K562 (cell line): ENCODE data around the gene LRRC41. TPM values are rescaled to one million over a fixed set of nuclear protein-coding genes. Genes with fewer than 3 reads are reported as not detected.
A peak's percentile ranks its signal among the peaks of the same experiment; 100 is the strongest.

Experiments used
- BRCA1 ChIP-seq, 2 experiments: fragments of 450-650 bp in 1 of 2; sonication (generic) in 1 of 2; formaldehyde crosslinking in 1 of 2; IDR thresholded peaks; 2 replicates each; pipeline versions ENCODE4 v1.5.0 to v1.6.1; 2017 to 2020; ENCODE audit warnings: mild to moderate bottlenecking in 1 of 2, missing genetic modification reagents in 1 of 2
- DACH1 ChIP-seq: fragments of 450-650 bp; IDR thresholded peaks from 2 replicates; pipeline ENCODE4 v1.6.1; 2018; ENCODE audit not compliant: partially characterized antibody
- DLX4 ChIP-seq: fragments of 250-450 bp; sonication (Bioruptor Pico); IDR thresholded peaks from 2 replicates; pipeline ENCODE4 v1.6.1; 2021; ENCODE audit warnings: mild to moderate bottlenecking
- JUNB ChIP-seq: fragments of 450-650 bp; formaldehyde crosslinking; conservative IDR thresholded peaks from 2 replicates; pipeline ENCODE4 v1.4.0; 2020; ENCODE audit warnings: mild to moderate bottlenecking
- KLF16 ChIP-seq: IDR thresholded peaks from 2 replicates; pipeline ENCODE4 v1.6.1; 2016; ENCODE audit warnings: antibody characterized with exemption
- MYC ChIP-seq, 2 experiments: fragments of 250-450 bp in 1 of 2; sonication (Bioruptor Pico) in 1 of 2; IDR thresholded peaks; 2 replicates each; pipeline versions ENCODE4 v1.5.1 to v1.6.1; 2012 to 2021; ENCODE audit warnings: low read depth in 2 of 2, borderline replicate concordance in 1 of 2, improper control_type of control experiment in 1 of 2, low read length in 1 of 2, mild to moderate bottlenecking in 1 of 2, moderate library complexity in 1 of 2
- MYNN ChIP-seq, 2 experiments: sonication (generic); formaldehyde crosslinking in 1 of 2; IDR thresholded peaks; 2 replicates each; pipeline versions ENCODE4 v1.5.0 to v1.6.1; 2016 to 2020; ENCODE audit warnings: antibody characterized with exemption in 1 of 2, missing genetic modification reagents in 1 of 2
- NCOA4 ChIP-seq: fragments of 450-650 bp; IDR thresholded peaks from 2 replicates; pipeline ENCODE4 v1.6.1; 2018; ENCODE audit warnings: mild to moderate bottlenecking; ENCODE audit not compliant: partially characterized antibody
- PBX2 ChIP-seq, 2 experiments: IDR thresholded peaks in 1 of 2; conservative IDR thresholded peaks in 1 of 2; 2 replicates each; pipeline ENCODE4 v1.6.1; 2016; ENCODE audit warnings: low read depth in 2 of 2, mild to moderate bottlenecking in 1 of 2, missing compliant biosample characterization in 1 of 2, missing genetic modification characterization in 1 of 2, moderate library complexity in 1 of 2
- POLR2H ChIP-seq: IDR thresholded peaks from 2 replicates; pipeline ENCODE4 v1.6.1; 2016; ENCODE audit warnings: missing genetic modification characterization, low read depth, mild to moderate bottlenecking, control low read depth, missing compliant biosample characterization, moderate library complexity
- PRPF4 ChIP-seq: fragments of 200-400 bp; formaldehyde crosslinking; IDR thresholded peaks from one replicate; pipeline ENCODE4 v1.6.1; 2017; ENCODE audit warnings: low read length, low read depth, mild to moderate bottlenecking; ENCODE audit not compliant: insufficient read depth, poor library complexity, severe bottlenecking
- SFPQ ChIP-seq: fragments of 200-400 bp; formaldehyde crosslinking; IDR thresholded peaks from 2 replicates; pipeline ENCODE4 v1.6.1; 2017; ENCODE audit warnings: mild to moderate bottlenecking, low read depth, low read length, moderate library complexity
- SIN3A ChIP-seq, 2 experiments: fragments of 150-350 bp in 1 of 2; IDR thresholded peaks; 2 replicates each; pipeline ENCODE4 v1.6.1; 2011 to 2016; ENCODE audit warnings: borderline replicate concordance in 2 of 2, low read depth in 2 of 2, low read length in 2 of 2, mild to moderate bottlenecking in 2 of 2, moderate library complexity in 2 of 2; ENCODE audit not compliant: control insufficient read depth in 1 of 2
- SREBF2 ChIP-seq: sonication (generic); formaldehyde crosslinking; IDR thresholded peaks from 2 replicates; pipeline ENCODE4 v1.4.0; 2020; ENCODE audit warnings: mild to moderate bottlenecking, missing genetic modification reagents
- TCFL5 ChIP-seq: fragments of 250-450 bp; sonication (Bioruptor Pico); conservative IDR thresholded peaks from 2 replicates; pipeline ENCODE4 v1.6.1; 2021; ENCODE audit warnings: mild to moderate bottlenecking, moderate library complexity, matching md5 sums
- ZNF124 ChIP-seq: sonication (generic); formaldehyde crosslinking; IDR thresholded peaks from 2 replicates; pipeline ENCODE4 v1.8.1; 2022; ENCODE audit warnings: missing genetic modification reagents
- ZNF274 ChIP-seq: IDR thresholded peaks from 2 replicates; pipeline ENCODE4 v1.6.1; 2011; ENCODE audit warnings: low read depth, mild to moderate bottlenecking, low read length, moderate library complexity, borderline replicate concordance
- ZNF512 ChIP-seq: IDR thresholded peaks from 2 replicates; pipeline ENCODE4 v1.6.1; 2016; ENCODE audit warnings: missing genetic modification characterization, missing compliant biosample characterization
- ZNF717 ChIP-seq: fragments of 250-450 bp; sonication (Bioruptor Pico); IDR thresholded peaks from 2 replicates; pipeline ENCODE4 v1.5.0; 2021
- ZNF778 ChIP-seq: fragments of 450-650 bp; formaldehyde crosslinking; IDR thresholded peaks from 2 replicates; pipeline ENCODE4 v1.4.0; 2020; ENCODE audit warnings: mild to moderate bottlenecking, moderate library complexity
- polyA plus RNA-seq, 8 experiments: library from polyadenylated mRNA; depleted of rRNA in 4 of 8; stranded (reverse) in 5 of 8; unstranded in 3 of 8; fragments of >200 nt; fragmentation: Nextera tagmentation in 2 of 8; fragmentation: Illumina TruSeq in 1 of 8; extraction: Ambion mirVana in 2 of 8; extraction: Trizol in 1 of 8; gene quantifications; 2 replicates each; pipeline versions ENCODE4 v1.2.1 to v1.2.3, GENCODE V29; 2011 to 2014; ENCODE audit warnings: inconsistent platforms in 1 of 8, missing spikeins in 1 of 8
- total RNA-seq, 7 experiments: library from RNA; depleted of rRNA in 6 of 7; stranded (reverse); fragments of >200 nt in 6 of 7; fragmentation: Illumina TruSeq in 2 of 7; extraction: Trizol in 2 of 7; gene quantifications; 2 replicates each; pipeline versions ENCODE4 v1.2.1 to v1.2.3, GENCODE V29; 2011 to 2021; ENCODE audit warnings: low replicate concordance in 1 of 7

The LRRC41 gene
- total and polyA plus RNA-seq, 9 of the 15 experiments (the other 6 are each of a cell fraction or from before 2014, with no cell fraction given) = 10.5 to 64.7 (median 44.2) TPM

- TF ChIP-seq SFPQ = no peak
- no peak for TF ChIP-seq ZNF274
- no peak for TF ChIP-seq JUNB (CRISPR knock-in tag)
- no peak for TF ChIP-seq PRPF4
- TF ChIP-seq ZNF124 (CRISPR knock-in tag) = no peak
- TF ChIP-seq MYC (IDR thresholded peaks at IDR 0.05; ENCODE audit: low read depth, low read length) = peak; percentile 79
- 0 out of 2 replicates have a peak, but pooled peaks have one; percentile 23 for TF ChIP-seq MYC (CRISPR knock-in tag; IDR thresholded peaks at IDR 0.05; ENCODE audit: borderline replicate concordance, low read depth)
- TF ChIP-seq MYNN (IDR thresholded peaks at IDR 0.05) = no peak
- TF ChIP-seq MYNN (CRISPR knock-in tag; IDR thresholded peaks at IDR 0.05) = no peak
- TF ChIP-seq DLX4 = no peak
- no peak for TF ChIP-seq ZNF717 (CRISPR knock-in tag)
- no peak for TF ChIP-seq KLF16
- peak; percentile 91 to 96 for TF ChIP-seq SIN3A (IDR thresholded peaks at IDR 0.05; ENCODE audit: borderline replicate concordance in 2 of 2, control insufficient read depth in 1 of 2, low read depth in 2 of 2, low read length in 2 of 2)
- peak; percentile 87 for TF ChIP-seq POLR2H
- no peak for TF ChIP-seq DACH1
- no peak for TF ChIP-seq SREBF2
- TF ChIP-seq PBX2 (CRISPR knock-in tag; IDR thresholded peaks at IDR 0.05; ENCODE audit: low read depth) = no peak
- TF ChIP-seq PBX2 (tag; conservative IDR thresholded peaks at IDR 0.05; ENCODE audit: low read depth) = no peak
- no peak for TF ChIP-seq TCFL5 (CRISPR knock-in tag)
- peak; percentile 90 for TF ChIP-seq NCOA4
- no peak for TF ChIP-seq BRCA1 (IDR thresholded peaks at IDR 0.05)
- no peak for TF ChIP-seq BRCA1 (CRISPR knock-in tag; IDR thresholded peaks at IDR 0.05)
- TF ChIP-seq ZNF512 (tag) = no peak
- TF ChIP-seq ZNF778 = no peak
Observed at GRCh38 chr1:46247436-46248121, 55.8 kb downstream of the LRRC41 start, which contains the start of gene RAD54L (continued).
